GM12865 (cell line): ENCODE results near the gene ZDHHC7.

Experiments used
- DNase-seq: peaks from one replicate; pipeline ENCODE4 v3.0.0; 2010; ENCODE audit warnings: low read depth
- H3K4me3 ChIP-seq: 2 replicates; pipeline ENCODE4 v1.5.1; 2011; ENCODE audit warnings: mild to moderate bottlenecking, low read depth, low read length, control low read depth
- CTCF ChIP-seq: IDR thresholded peaks from 2 replicates; pipeline ENCODE4 v1.5.1; 2011; ENCODE audit warnings: low read length, control low read depth, low read depth, inconsistent platforms; ENCODE audit not compliant: insufficient read depth; ENCODE audit errors: missing control alignments

ZDHHC7 gene

GRCh38 chr16:85027958-85028684, 16.8 kb upstream of the ZDHHC7 start:
- peak overlapping the region; percentile 61 for H3K4me3 ChIP-seq
- peak; percentile 17 for DNase-seq

GRCh38 chr16:85027349-85027957, 16.1 kb upstream of the ZDHHC7 start, which contains the start of gene KIAA0513:
Gene KIAA0513, plus strand, starts transcription at chr16:85027795. Its CDS starts 39,277 bp downstream, at chr16:85067072.
- peak within 1 kb of the TSS; percentile 80 for H3K4me3 ChIP-seq
- DNase-seq, result peak; percentile 96
- TF ChIP-seq CTCF, result peak; percentile 15

More at GRCh38 chr16:85027958-85028684, 16.8 kb upstream of the ZDHHC7 start:
- TF ChIP-seq CTCF, result peak; percentile 34

GRCh38 chr16:85026703-85027102, 15.4 kb upstream of the ZDHHC7 start:
- H3K4me3 ChIP-seq, result peak overlapping the region; percentile 80
- no peak for TF ChIP-seq CTCF
- DNase-seq, result no peak

GRCh38 chr16:85025781-85026653, 14.7 kb upstream of the ZDHHC7 start:
- H3K4me3 ChIP-seq, result no peak overlapping the region
- DNase-seq, result no peak
- TF ChIP-seq CTCF, result no peak

GRCh38 chr16:85019659-85020245, 8.4 kb upstream of the ZDHHC7 start:
- peak; percentile 14 for DNase-seq
- no peak for TF ChIP-seq CTCF
- H3K4me3 ChIP-seq, result no peak overlapping the region

- H3K4me3 ChIP-seq, result no peak overlapping the region
- TF ChIP-seq CTCF, result no peak
- DNase-seq, result no peak
Measured at GRCh38 chr16:85018529-85019236, 7.3 kb upstream of the ZDHHC7 start.
